KOPT-K1 (cell line): ENCODE results near the gene PDZD7.

ENCODE experiments used
- H3K27ac ChIP-seq: fragments of 200-600 bp; sonication (generic); 2 replicates; pipeline ENCODE4 v1.5.1; 2016; ENCODE audit warnings: antibody characterized with exemption, mild to moderate bottlenecking, low read depth, low read length; ENCODE audit not compliant: poor library complexity, severe bottlenecking
- H3K36me3 ChIP-seq: fragments of 200-600 bp; sonication (generic); 2 replicates; pipeline ENCODE4 v1.5.1; 2017; ENCODE audit warnings: antibody characterized with exemption, mild to moderate bottlenecking, low read length, moderate library complexity; ENCODE audit not compliant: insufficient read depth
- H3K9me3 ChIP-seq: fragments of 200-600 bp; sonication (generic); 2 replicates; pipeline ENCODE4 v1.5.1; 2017; ENCODE audit warnings: antibody characterized with exemption, low read length, mild to moderate bottlenecking; ENCODE audit not compliant: insufficient read depth, poor library complexity, severe bottlenecking

The PDZD7 gene

DNA sequence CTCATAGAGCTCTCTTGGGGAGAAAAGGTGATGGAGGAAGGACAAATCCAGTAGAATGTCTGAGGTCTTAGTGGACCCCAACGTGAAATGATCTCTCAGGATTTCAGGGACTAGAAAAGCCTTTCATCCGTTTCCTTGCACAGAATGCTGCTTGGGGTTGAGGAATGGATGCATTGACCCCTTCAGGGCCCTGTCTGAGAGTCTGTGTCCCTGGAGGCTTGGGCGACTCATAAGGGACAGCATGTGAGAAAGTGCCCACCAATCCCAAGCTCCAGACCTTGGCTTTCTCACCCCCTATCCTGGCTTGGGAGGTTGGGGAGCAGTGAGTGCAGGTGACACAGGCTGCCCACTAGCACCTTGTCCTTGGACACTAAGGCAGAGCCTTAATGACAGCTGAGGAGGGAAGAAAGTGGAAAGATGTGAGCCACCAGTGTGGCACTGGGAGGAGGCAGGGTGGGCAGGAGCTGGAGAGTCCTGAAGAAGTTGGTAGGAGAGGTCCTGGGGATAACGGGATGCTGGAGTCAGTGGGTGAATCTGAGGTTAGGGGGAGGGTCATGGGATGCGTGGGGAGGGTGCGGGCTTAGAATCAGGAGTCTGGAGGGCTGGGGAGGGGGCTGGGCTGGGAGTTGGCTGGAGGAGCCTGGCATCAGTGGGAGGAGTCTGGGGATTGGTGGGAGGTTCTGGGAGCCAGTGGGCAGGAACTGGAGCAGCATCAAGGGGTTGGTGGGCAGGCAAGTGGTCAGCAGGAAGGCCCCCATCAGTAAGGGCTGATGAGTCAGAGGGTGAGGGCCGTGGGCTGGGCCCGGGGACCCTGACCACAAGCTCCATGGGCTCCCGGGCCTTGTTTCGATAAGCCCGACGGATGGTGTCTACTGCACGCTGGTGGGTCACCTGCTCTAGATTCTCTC lies 22.8 kb downstream of the PDZD7 start:
- Histone ChIP-seq H3K36me3 (no peaks in the 10 kb centered on the region), H3K27ac (no peak overlapping the region), H3K9me3 (no peaks in the 10 kb centered on the region)

GRCh38 chr10:101007099-101007711 lies 23.7 kb downstream of the PDZD7 start:
- Histone ChIP-seq H3K36me3 (no peaks in the 10 kb centered on the region), H3K9me3 (no peaks in the 10 kb centered on the region), H3K27ac (peak overlapping the region; percentile 28)

- no peaks in the 10 kb centered on the region for H3K36me3 ChIP-seq
Measured at GRCh38 chr10:101006593-101007098, 24.3 kb downstream of the PDZD7 start.

GRCh38 chr10:101005869-101006567 lies 24.9 kb downstream of the PDZD7 start:
- H3K36me3 ChIP-seq = no peaks in the 10 kb centered on the region
- no peaks in the 10 kb centered on the region for H3K9me3 ChIP-seq
- H3K27ac ChIP-seq = no peak overlapping the region

More at GRCh38 chr10:101006593-101007098, 24.3 kb downstream of the PDZD7 start:
- Histone ChIP-seq H3K27ac (no peak overlapping the region), H3K9me3 (no peaks in the 10 kb centered on the region)

DNA sequence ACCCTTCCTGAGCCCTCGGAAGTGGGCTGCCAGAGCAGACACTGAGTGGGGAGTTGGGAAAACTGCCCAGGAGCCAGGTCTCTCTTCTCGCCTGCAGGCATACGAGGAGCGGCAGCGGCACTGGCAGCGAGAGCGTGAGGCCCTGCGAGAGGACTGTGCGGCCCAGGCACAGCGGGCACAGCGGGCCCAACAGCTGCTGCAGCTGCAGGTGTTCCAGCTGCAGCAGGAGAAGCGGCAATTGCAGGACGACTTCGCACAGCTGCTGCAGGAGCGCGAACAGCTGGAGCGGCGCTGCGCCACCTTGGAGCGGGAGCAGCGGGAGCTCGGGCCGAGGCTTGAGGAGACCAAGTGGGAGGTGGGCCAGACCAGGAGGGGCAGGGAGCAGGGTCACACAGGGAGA lies 25.6 kb downstream of the PDZD7 start:
- no peaks in the 10 kb centered on the region for H3K9me3 ChIP-seq
- H3K27ac ChIP-seq = no peak overlapping the region
- H3K36me3 ChIP-seq = no peaks in the 10 kb centered on the region

DNA sequence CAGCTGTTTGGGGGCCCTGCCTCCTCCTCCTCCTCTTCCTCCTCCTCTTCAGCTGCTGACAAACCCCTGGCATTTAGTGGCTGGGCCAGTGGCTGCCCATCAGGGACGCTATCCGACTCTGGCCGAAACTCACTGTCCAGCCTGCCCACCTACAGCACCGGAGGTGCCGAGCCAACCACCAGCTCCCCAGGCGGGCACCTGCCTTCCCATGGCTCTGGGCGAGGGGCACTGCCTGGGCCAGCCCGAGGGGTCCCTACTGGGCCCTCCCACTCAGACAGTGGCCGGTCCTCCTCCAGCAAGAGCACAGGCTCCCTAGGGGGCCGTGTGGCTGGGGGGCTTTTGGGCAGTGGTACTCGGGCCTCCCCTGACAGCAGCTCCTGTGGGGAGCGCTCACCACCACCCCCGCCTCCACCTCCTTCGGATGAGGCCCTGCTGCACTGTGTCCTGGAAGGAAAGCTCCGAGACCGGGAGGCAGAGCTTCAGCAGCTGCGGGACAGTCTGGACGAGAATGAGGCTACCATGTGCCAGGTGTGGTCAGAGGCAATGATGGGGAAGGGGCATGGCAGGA lies 27.2 kb downstream of the PDZD7 start:
- no peak overlapping the region for H3K27ac ChIP-seq
- no peaks in the 10 kb centered on the region for H3K36me3 ChIP-seq

GRCh38 chr10:101002456-101002855 lies 28.5 kb downstream of the PDZD7 start:
- H3K9me3 ChIP-seq = no peaks in the 10 kb centered on the region
- H3K27ac ChIP-seq = no peak overlapping the region
- H3K36me3 ChIP-seq = no peaks in the 10 kb centered on the region

More for the DNA sequence above, 27.2 kb downstream of the PDZD7 start:
- H3K9me3 ChIP-seq = no peaks in the 10 kb centered on the region

DNA sequence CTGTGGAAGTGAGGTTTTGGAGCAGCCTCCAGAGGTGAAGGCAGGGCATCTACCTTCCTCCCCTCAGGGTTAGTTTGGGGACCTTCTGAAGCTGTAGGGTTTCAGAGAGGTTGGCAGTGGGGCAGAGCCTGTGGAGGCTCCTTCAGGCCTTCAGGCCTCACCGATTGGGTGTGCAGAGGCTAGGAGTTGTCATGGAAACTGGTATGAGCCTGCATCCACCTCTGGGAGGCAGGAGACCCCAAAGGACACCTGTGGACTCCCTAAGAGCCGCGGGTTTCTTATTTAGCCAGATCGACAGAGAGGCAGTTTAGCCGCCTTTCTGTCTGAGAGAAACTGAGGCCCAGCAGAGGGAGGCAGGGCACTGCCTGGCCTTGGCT lies 29.3 kb downstream of the PDZD7 start:
- no peak overlapping the region for H3K27ac ChIP-seq
- no peaks in the 10 kb centered on the region for H3K36me3 ChIP-seq
- H3K9me3 ChIP-seq = no peaks in the 10 kb centered on the region

DNA sequence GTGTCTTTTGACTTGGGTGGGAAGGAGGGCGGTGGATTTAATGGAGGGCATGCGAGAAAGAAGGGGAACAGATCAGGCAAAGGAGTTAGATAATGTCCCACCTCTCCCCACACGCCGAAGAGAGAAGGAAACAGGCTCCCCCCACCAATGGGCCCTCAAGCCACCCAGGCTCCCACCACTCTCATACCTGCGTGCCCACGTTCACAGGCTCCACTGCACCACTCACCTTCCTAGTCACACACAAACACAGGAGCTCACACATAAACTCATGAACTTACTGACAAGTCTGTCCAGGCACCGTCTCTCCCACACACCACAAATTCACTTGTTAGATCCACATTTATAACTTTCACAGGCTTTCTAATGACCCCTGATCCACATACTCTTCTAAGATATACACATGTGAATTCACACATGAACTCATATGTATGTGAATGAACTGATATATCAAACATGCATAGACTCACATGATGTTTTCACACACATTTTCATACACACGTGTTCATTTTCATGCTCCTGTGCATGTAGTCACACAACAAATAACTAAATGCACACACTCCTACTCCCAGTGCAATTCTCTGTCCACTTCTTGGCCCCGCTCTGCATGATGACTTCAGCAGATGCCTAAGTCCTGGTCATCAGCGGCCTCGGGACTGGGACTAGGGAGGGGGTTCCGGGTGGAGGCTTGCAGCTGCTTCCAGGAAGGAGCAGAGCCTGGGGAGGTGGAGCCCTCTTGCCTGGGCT lies 29.8 kb downstream of the PDZD7 start:
- Histone ChIP-seq H3K36me3 (no peaks in the 10 kb centered on the region), H3K9me3 (no peaks in the 10 kb centered on the region), H3K27ac (no peak overlapping the region)

- Histone ChIP-seq H3K36me3 (no peaks in the 10 kb centered on the region), H3K9me3 (no peaks in the 10 kb centered on the region), H3K27ac (no peak overlapping the region)
Measured at GRCh38 chr10:101000127-101000914, 30.6 kb downstream of the PDZD7 start.

DNA sequence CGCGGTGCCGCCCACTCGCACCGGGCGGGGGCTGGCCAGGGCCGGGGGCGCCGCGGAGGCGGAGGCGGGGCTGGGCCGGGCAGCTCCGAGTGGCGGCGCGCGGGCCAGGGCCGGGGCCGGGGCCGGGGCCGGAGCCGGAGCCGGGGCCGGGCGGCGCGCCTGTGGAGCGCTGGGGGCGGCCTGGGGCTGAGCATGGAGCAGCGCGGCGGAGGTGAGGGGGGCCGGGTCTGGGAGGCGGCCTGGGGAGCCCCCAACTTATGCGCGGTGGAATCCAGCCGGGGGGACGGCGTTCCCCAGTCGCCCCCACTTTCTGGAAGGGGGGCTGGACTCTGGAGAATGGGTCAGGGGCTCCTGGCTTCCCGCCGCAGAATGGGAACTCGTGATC lies 31.2 kb downstream of the PDZD7 start, which contains the start of gene LZTS2:
Gene LZTS2, plus strand, starts transcription at position 67 of the 385 bp plus-strand sequence. CDS start 2,731 bp downstream, outside the sequence.
- Histone ChIP-seq H3K36me3 (peaks cover 3% of the 10 kb centered on the region), H3K27ac (peak within 1 kb of the TSS; percentile 33), H3K9me3 (no peaks in the 10 kb centered on the region)

DNA sequence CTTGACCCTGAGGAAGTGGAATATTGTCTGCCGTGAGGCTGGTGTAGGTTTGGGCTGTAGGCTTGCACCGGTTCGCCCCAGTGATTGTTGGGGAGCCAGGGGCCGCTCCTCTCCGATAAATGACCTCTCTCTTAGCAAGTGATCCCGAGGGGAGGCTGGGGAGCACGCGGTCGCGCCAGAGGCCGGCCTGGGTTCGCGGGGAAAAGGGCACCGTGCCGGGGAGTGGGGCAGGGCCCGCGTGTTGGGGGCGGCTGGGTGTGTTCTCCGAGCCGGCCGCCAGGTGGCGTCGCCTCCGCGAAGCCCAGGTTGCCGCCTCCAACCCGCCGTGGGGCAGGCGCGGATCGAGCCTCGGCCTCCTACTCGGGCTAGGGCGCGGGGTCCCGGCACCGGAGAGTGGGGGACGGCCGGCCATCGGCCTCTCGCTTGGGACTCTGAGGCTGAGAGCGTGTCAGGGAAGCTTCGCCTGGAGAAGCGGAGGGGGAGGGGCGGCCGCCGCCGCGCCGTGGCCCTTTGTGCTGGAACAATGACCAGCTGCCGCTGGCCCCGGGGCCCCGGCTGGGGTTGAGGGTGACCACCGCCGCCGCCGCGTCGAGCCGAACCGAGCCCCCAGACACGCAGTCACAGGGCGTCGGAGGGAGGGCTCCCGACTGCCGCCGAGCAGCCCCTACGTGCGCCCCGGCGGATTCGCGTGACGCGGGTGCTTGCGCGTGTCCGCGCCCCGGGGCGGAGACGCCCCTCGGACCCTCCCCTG lies 31.8 kb downstream of the PDZD7 start:
- Histone ChIP-seq H3K9me3 (no peaks in the 10 kb centered on the region), H3K27ac (peak overlapping the region; percentile 33), H3K36me3 (peaks cover 9% of the 10 kb centered on the region)
